ENCODE results near the gene OR13C2. TPM values are rescaled to one million over a fixed set of nuclear protein-coding genes. Genes with fewer than 3 reads are reported as not detected.

Gene OR13C2
- total RNA-seq, 1 experiment from 2014 or later, result not detected

GRCh38 chr9:104589626-104590025, 15.8 kb downstream of the OR13C2 start:
- Mint-ChIP-seq H3K27me3 (ENCODE audit: insufficient read depth, unreplicated experiment) (peaks cover 7% of the 10 kb centered on the region), H3K4me3 (ENCODE audit: unreplicated experiment) (no peak overlapping the region), H3K36me3 (ENCODE audit: insufficient read depth, unreplicated experiment) (no peaks in the 10 kb centered on the region), H3K27ac (ENCODE audit: unreplicated experiment) (no peak overlapping the region), H3K4me1 (ENCODE audit: low read depth, unreplicated experiment) (no peaks in the 10 kb centered on the region), H3K9me3 (ENCODE audit: unreplicated experiment) (peaks cover 10% of the 10 kb centered on the region)
- Histone ChIP-seq H3K4me3 (ENCODE audit: low read depth, low read length) (no peak overlapping the region), H3K27me3 (replicated peaks; ENCODE audit: control insufficient read depth, insufficient read depth, low read length) (no peaks in the 10 kb centered on the region), H3K9me3 (no peaks in the 10 kb centered on the region), H3K36me3 (ENCODE audit: control insufficient read depth, insufficient read depth, low read length) (no peaks in the 10 kb centered on the region), H3K4me1 (no peaks in the 10 kb centered on the region)
- no TSS peak for BruUV-seq (replicated peaks)
- ChIA-PET POLR2A (no interaction called here), CTCF (no interaction called here)
- no peak for DNase-seq
- intact Hi-C loops (cut with micrococcal nuclease; ENCODE audit: unreplicated experiment), result no loop called here
- TF ChIP-seq, protein P1, sequence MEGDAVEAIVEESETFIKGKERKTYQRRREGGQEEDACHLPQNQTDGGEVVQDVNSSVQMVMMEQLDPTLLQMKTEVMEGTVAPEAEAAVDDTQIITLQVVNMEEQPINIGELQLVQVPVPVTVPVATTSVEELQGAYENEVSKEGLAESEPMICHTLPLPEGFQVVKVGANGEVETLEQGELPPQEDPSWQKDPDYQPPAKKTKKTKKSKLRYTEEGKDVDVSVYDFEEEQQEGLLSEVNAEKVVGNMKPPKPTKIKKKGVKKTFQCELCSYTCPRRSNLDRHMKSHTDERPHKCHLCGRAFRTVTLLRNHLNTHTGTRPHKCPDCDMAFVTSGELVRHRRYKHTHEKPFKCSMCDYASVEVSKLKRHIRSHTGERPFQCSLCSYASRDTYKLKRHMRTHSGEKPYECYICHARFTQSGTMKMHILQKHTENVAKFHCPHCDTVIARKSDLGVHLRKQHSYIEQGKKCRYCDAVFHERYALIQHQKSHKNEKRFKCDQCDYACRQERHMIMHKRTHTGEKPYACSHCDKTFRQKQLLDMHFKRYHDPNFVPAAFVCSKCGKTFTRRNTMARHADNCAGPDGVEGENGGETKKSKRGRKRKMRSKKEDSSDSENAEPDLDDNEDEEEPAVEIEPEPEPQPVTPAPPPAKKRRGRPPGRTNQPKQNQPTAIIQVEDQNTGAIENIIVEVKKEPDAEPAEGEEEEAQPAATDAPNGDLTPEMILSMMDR (IDR thresholded peaks at IDR 0.05; ENCODE audit: insufficient read depth in 1 of 2, low read depth in 1 of 2, low read length in 1 of 2, severe bottlenecking in 1 of 2, unreplicated experiment in 1 of 2), result no peak

- BruUV-seq (replicated peaks), result no TSS peak
- TF ChIP-seq, protein P1 (IDR thresholded peaks at IDR 0.05; ENCODE audit: insufficient read depth in 1 of 2, low read depth in 1 of 2, low read length in 1 of 2, severe bottlenecking in 1 of 2, unreplicated experiment in 1 of 2), result no peak
- ChIA-PET CTCF (no interaction called here), POLR2A (interaction anchor here (0.5 kb wide), 1 partner anchor 172 kb away, joined by 5 read pairs; no protein-coding TSS in a partner anchor)
- Histone ChIP-seq H3K4me3 (ENCODE audit: low read depth, low read length) (no peak overlapping the region), H3K4me1 (no peaks in the 10 kb centered on the region), H3K36me3 (ENCODE audit: control insufficient read depth, insufficient read depth, low read length) (no peaks in the 10 kb centered on the region), H3K9me3 (no peaks in the 10 kb centered on the region), H3K27me3 (replicated peaks; ENCODE audit: control insufficient read depth, insufficient read depth, low read length) (no peaks in the 10 kb centered on the region)
- H3K27ac Mint-ChIP-seq (ENCODE audit: unreplicated experiment), result no peak overlapping the region
- intact Hi-C loops (cut with micrococcal nuclease; ENCODE audit: unreplicated experiment), result no loop called here
- no peaks in the 10 kb centered on the region for H3K9me3 Mint-ChIP-seq (ENCODE audit: unreplicated experiment)
- no peaks in the 10 kb centered on the region for H3K36me3 Mint-ChIP-seq (ENCODE audit: insufficient read depth, unreplicated experiment)
- H3K27me3 Mint-ChIP-seq (ENCODE audit: insufficient read depth, unreplicated experiment), result peaks cover 3% of the 10 kb centered on the region
- no peak overlapping the region for H3K4me3 Mint-ChIP-seq (ENCODE audit: unreplicated experiment)
- no peak for DNase-seq
- no peaks in the 10 kb centered on the region for H3K4me1 Mint-ChIP-seq (ENCODE audit: low read depth, unreplicated experiment)
These were observed 18.8 kb downstream of the OR13C2 start for GRCh38 chr9:104586496-104587180.

- ChIA-PET CTCF (no interaction called here), POLR2A (no interaction called here)
- H3K4me1 Mint-ChIP-seq (ENCODE audit: low read depth, unreplicated experiment), result no peaks in the 10 kb centered on the region
These were observed 24.9 kb downstream of the OR13C2 start for GRCh38 chr9:104580562-104580961.

More at GRCh38 chr9:104580562-104580961, 24.9 kb downstream of the OR13C2 start:
- no peak overlapping the region for H3K4me3 Mint-ChIP-seq (ENCODE audit: unreplicated experiment)
- H3K27me3 ChIP-seq (replicated peaks; ENCODE audit: control insufficient read depth, insufficient read depth, low read length), result no peaks in the 10 kb centered on the region
- no peak overlapping the region for H3K4me3 ChIP-seq (ENCODE audit: low read depth, low read length)
- H3K27ac Mint-ChIP-seq (ENCODE audit: unreplicated experiment), result no peak overlapping the region
- intact Hi-C loops (cut with micrococcal nuclease; ENCODE audit: unreplicated experiment), result no loop called here
- no peaks in the 10 kb centered on the region for H3K36me3 Mint-ChIP-seq (ENCODE audit: insufficient read depth, unreplicated experiment)
- H3K27me3 Mint-ChIP-seq (ENCODE audit: insufficient read depth, unreplicated experiment), result no peaks in the 10 kb centered on the region
- DNase-seq, result no peak
- H3K36me3 ChIP-seq (ENCODE audit: control insufficient read depth, insufficient read depth, low read length), result no peaks in the 10 kb centered on the region
- TF ChIP-seq, protein P1 (IDR thresholded peaks at IDR 0.05; ENCODE audit: insufficient read depth in 1 of 2, low read depth in 1 of 2, low read length in 1 of 2, severe bottlenecking in 1 of 2, unreplicated experiment in 1 of 2), result no peak
- H3K9me3 ChIP-seq, result no peaks in the 10 kb centered on the region
- no TSS peak for BruUV-seq (replicated peaks)
- H3K4me1 ChIP-seq, result no peaks in the 10 kb centered on the region
- H3K9me3 Mint-ChIP-seq (ENCODE audit: unreplicated experiment), result no peaks in the 10 kb centered on the region
